Gastroesophageal sphincter (tissue), 3 donors: ENCODE results near the gene CHRNE.

Experiments
- CTCF ChIP-seq, 4 experiments: fragments of 200-600 bp in 2 of 4; fragments of 450-650 bp in 2 of 4; sonication (generic) in 1 of 4; IDR thresholded peaks; one replicate each; pipeline ENCODE4 v1.5.1; 2017 to 2019; ENCODE audit warnings: antibody characterized with exemption in 4 of 4, mild to moderate bottlenecking in 2 of 4, moderate library complexity in 2 of 4
- EP300 ChIP-seq: sonication (generic); formaldehyde crosslinking; IDR thresholded peaks from one replicate; pipeline ENCODE4 v1.6.1; 2017; ENCODE audit warnings: antibody characterized with exemption, mild to moderate bottlenecking
- POLR2A ChIP-seq, 2 donors: fragments of 450-650 bp; IDR thresholded peaks; one replicate each; pipeline ENCODE4 v1.6.1; 2017; ENCODE audit warnings: antibody characterized with exemption in 2 of 2, mild to moderate bottlenecking in 2 of 2, moderate library complexity in 1 of 2
- POLR2AphosphoS5 ChIP-seq: sonication (generic); formaldehyde crosslinking; IDR thresholded peaks from one replicate; pipeline ENCODE4 v1.6.1; 2017; ENCODE audit warnings: antibody characterized with exemption

DNA sequence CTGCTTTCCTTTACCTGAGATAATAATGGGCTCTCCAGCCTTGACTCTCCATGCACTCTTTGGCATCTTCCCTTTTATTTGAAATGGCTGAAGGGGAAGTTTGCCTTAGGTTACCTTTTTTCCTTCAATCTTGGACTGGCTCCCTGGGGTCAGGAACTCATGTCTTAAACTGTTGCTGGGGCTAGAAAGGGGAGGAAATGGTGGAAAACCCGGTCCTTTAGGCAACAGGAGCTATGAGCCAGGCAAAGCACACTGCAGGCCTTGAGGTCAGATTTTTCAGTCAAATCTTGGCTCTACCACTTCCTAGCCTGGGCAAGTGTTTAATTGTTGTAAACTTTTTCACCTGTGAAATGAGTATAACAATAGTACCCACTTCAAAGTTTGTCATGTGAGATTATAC lies 39.6 kb downstream of the CHRNE start:
- no peak for TF ChIP-seq CTCF (IDR thresholded peaks at IDR 0.05)
- TF ChIP-seq POLR2A (IDR thresholded peaks at IDR 0.05) = no peak
- no peak for TF ChIP-seq POLR2AphosphoS5
- no peak for TF ChIP-seq EP300
